C4-2B (cell line): ENCODE results near the gene MUC5B.

Experiments used
- H3K27ac ChIP-seq: fragments of 450-650 bp; 2 replicates; pipeline ENCODE4 v1.5.1; 2017
- CTCF ChIP-seq: fragments of 450-650 bp; conservative IDR thresholded peaks from 2 replicates; pipeline ENCODE4 v1.5.1; 2017; ENCODE audit warnings: mild to moderate bottlenecking
- ZFX ChIP-seq: fragments of 450-650 bp; IDR thresholded peaks from 2 replicates; pipeline ENCODE4 v1.6.1; 2017

The MUC5B gene

GRCh38 chr11:1228101-1228821 is 5.4 kb downstream of the MUC5B start:
- H3K27ac ChIP-seq: no peak overlapping the region
- TF ChIP-seq ZFX (no peak), CTCF (no peak)

- TF ChIP-seq CTCF (no peak), ZFX (no peak)
- no peak overlapping the region for H3K27ac ChIP-seq
Measured at GRCh38 chr11:1228921-1229451, 6.1 kb downstream of the MUC5B start.

- H3K27ac ChIP-seq: no peak overlapping the region
- TF ChIP-seq CTCF: no peak
- TF ChIP-seq ZFX: no peak
Measured at GRCh38 chr11:1229471-1230120, 6.7 kb downstream of the MUC5B start.

- no peak overlapping the region for H3K27ac ChIP-seq
- TF ChIP-seq ZFX (no peak), CTCF (no peak)
Measured at GRCh38 chr11:1230121-1230455, 7.2 kb downstream of the MUC5B start.

- TF ChIP-seq CTCF: peak; percentile 24
- no peak for TF ChIP-seq ZFX
- no peak overlapping the region for H3K27ac ChIP-seq
Measured at GRCh38 chr11:1230456-1231395, 7.9 kb downstream of the MUC5B start.

GRCh38 chr11:1231396-1232020 is 8.6 kb downstream of the MUC5B start:
- TF ChIP-seq ZFX (no peak), CTCF (no peak)
- H3K27ac ChIP-seq: no peak overlapping the region
